HG03103 (cell line): ENCODE results near the gene ADCY7.

Experiments used
- ATAC-seq: cut with Tn5 transposase; IDR thresholded peaks from one replicate; pipeline ENCODE4 v1.9.1; 2021; ENCODE audit warnings: low read depth; ENCODE audit not compliant: unreplicated experiment

ADCY7 gene

GRCh38 chr16:50365791-50366575 lies 99.6 kb downstream of the ADCY7 start:
- no peak for ATAC-seq
